GM12892 (cell line): Measurements from ENCODE around the gene GNAI2.
A peak's percentile ranks its signal among the peaks of the same experiment; 100 is the strongest.

Experiments used
- POLR2A ChIP-seq: IDR thresholded peaks from 2 replicates; pipeline ENCODE4 v1.6.1; 2011; ENCODE audit warnings: low read depth, low read length, control low read depth
- POLR2AphosphoS5 ChIP-seq: IDR thresholded peaks from 2 replicates; pipeline ENCODE4 v1.6.1; 2011; ENCODE audit warnings: low read depth, low read length, control low read depth
- TAF1 ChIP-seq: IDR thresholded peaks from 2 replicates; pipeline ENCODE4 v1.6.1; 2011; ENCODE audit warnings: low read depth, mild to moderate bottlenecking, control low read depth, low read length, borderline replicate concordance

DNA sequence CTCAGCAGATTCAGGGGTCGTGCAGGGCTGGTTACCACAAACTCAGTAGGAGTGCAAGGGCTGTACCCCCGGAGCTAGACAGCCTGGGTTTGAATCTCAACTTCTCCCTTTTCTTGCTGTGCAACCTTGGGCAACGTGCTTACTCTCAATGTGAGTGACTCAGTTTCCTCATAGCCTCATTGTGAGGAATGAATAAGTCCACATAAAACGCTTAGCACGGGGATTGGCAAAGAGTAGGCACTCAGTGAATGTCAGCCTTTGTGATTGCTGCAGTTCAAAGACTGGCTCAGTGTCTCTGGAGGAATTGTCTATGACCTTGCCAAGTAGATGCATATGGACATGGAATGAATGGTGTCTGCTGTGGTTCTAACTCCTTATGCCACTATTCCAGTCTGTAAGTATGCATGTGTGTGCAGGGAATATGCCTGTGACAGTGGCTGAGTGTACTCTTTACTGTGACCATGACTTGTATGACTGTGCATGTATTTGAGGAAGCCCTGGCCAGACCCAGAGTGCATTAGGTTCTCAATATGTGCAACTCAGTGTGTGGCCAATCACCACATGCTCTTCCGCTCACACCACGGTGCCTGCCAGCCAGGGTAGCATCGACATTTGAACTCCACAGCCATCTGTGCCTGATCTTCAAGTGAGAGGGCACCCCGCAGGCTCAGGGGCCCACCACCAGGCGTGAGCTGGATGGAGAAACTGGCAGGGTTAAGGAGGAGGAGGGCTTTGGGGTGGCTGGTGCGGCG lies 64.1 kb downstream of the GNAI2 start:
- TF ChIP-seq POLR2A (peak; percentile 37), POLR2AphosphoS5 (no peak), TAF1 (no peak)
